Neuronal stem cell (in vitro differentiated cells): ENCODE data around the gene HS2ST1.
"Not testable (repeated sequence)": the region's sequence is repeated elsewhere in the genome, so short reads cannot be mapped to it uniquely, and the experiment has no call there.

Experiments
- DNase-seq: peaks from one replicate; pipeline ENCODE4 v3.0.0-alpha.2; 2013; ENCODE audit warnings: low spot score
- H2AFZ ChIP-seq: one replicate; pipeline ENCODE4 v1.6.1; 2013; ENCODE audit warnings: mild to moderate bottlenecking, low read length, inconsistent platforms
- H2AK5ac ChIP-seq: 2 replicates; pipeline ENCODE4 v1.6.1; 2013; ENCODE audit warnings: low read depth, mild to moderate bottlenecking, inconsistent platforms, low read length, moderate library complexity, mixed read lengths
- H2BK120ac ChIP-seq: 2 replicates; pipeline ENCODE4 v1.6.1; 2013; ENCODE audit warnings: low read depth, mild to moderate bottlenecking, inconsistent platforms, low read length, moderate library complexity, mixed read lengths
- H2BK12ac ChIP-seq: one replicate; pipeline ENCODE4 v1.6.1; 2013; ENCODE audit warnings: low read length, inconsistent platforms
- H2BK15ac ChIP-seq: 2 replicates; pipeline ENCODE4 v1.6.1; 2013; ENCODE audit warnings: mild to moderate bottlenecking, low read length, inconsistent platforms, mixed read lengths
- H2BK5ac ChIP-seq: one replicate; pipeline ENCODE4 v1.6.1; 2013; ENCODE audit warnings: inconsistent platforms, mild to moderate bottlenecking, low read length, moderate library complexity
- H3K14ac ChIP-seq: one replicate; pipeline ENCODE4 v1.6.1; 2013; ENCODE audit warnings: low read length, inconsistent platforms
- H3K18ac ChIP-seq: 2 replicates; pipeline ENCODE4 v1.6.1; 2013; ENCODE audit warnings: low read length, inconsistent platforms
- H3K23ac ChIP-seq: 2 replicates; pipeline ENCODE4 v1.6.1; 2013; ENCODE audit warnings: low read depth, mild to moderate bottlenecking, mixed read lengths, low read length, inconsistent platforms; ENCODE audit not compliant: poor library complexity
- H3K27ac ChIP-seq: replicated peaks from 3 replicates; pipeline ENCODE4 v1.5.1; 2013; ENCODE audit warnings: low read length, inconsistent platforms
- H3K27me3 ChIP-seq, 3 experiments: 2 replicates each; pipeline ENCODE4 v1.6.1; 2013; ENCODE audit warnings: low read length in 3 of 3, mild to moderate bottlenecking in 2 of 3, inconsistent platforms in 1 of 3, low read depth in 1 of 3, mixed read lengths in 1 of 3, moderate library complexity in 1 of 3; ENCODE audit not compliant: control insufficient read depth in 3 of 3, insufficient read depth in 3 of 3
- H3K36me3 ChIP-seq, 2 donors: replicated peaks in 1 of 2; 2 replicates each; pipeline ENCODE4 v1.6.1; 2013; ENCODE audit warnings: low read length in 2 of 2; ENCODE audit not compliant: control insufficient read depth in 2 of 2, insufficient read depth in 2 of 2
- H3K4ac ChIP-seq: 2 replicates; pipeline ENCODE4 v1.6.1; 2013; ENCODE audit warnings: inconsistent platforms, mild to moderate bottlenecking, low read length, moderate library complexity
- H3K4me1 ChIP-seq, 2 donors: 1 replicate in 1 of 2; 2 replicates in 1 of 2; pipeline ENCODE4 v1.6.1; 2013; ENCODE audit warnings: low read length in 2 of 2, low read depth in 1 of 2; ENCODE audit not compliant: control insufficient read depth in 2 of 2, insufficient read depth in 1 of 2
- H3K4me2 ChIP-seq: one replicate; pipeline ENCODE4 v1.6.1; 2013; ENCODE audit warnings: mild to moderate bottlenecking, low read length, inconsistent platforms; ENCODE audit not compliant: insufficient read depth, poor library complexity, severe bottlenecking
- H3K4me3 ChIP-seq, 2 donors: 2 replicates each; pipeline ENCODE4 v1.5.1; 2013; ENCODE audit warnings: low read length in 2 of 2, mild to moderate bottlenecking in 2 of 2, inconsistent platforms in 1 of 2, moderate library complexity in 1 of 2
- H3K79me1 ChIP-seq: one replicate; pipeline ENCODE4 v1.6.1; 2013; ENCODE audit warnings: low read depth, mild to moderate bottlenecking, inconsistent platforms, low read length, moderate library complexity
- H3K9ac ChIP-seq: one replicate; pipeline ENCODE4 v1.6.1; 2013; ENCODE audit warnings: mild to moderate bottlenecking, low read depth, low read length, inconsistent platforms; ENCODE audit not compliant: poor library complexity
- H3K9me3 ChIP-seq, 2 donors: replicated peaks in 1 of 2; 2 replicates each; pipeline versions ENCODE3 to v1.6.1; 2013; ENCODE audit warnings: low read length in 2 of 2, mild to moderate bottlenecking in 2 of 2, inconsistent platforms in 1 of 2, low read depth in 1 of 2, mixed read lengths in 1 of 2, moderate library complexity in 1 of 2; ENCODE audit not compliant: control insufficient read depth in 2 of 2, insufficient read depth in 1 of 2
- H4K8ac ChIP-seq: one replicate; pipeline ENCODE4 v1.6.1; 2013; ENCODE audit warnings: low read depth, mild to moderate bottlenecking, inconsistent platforms, low read length, moderate library complexity
- H4K91ac ChIP-seq: one replicate; pipeline ENCODE4 v1.6.1; 2013; ENCODE audit warnings: low read length, low read depth, mild to moderate bottlenecking, inconsistent platforms; ENCODE audit not compliant: poor library complexity
- WGBS, 2 donors: extraction: QIAGEN DNeasy Blood & Tissue Kit; methylation state at CpG; one replicate each; pipeline ENCODE4 v1.1.7; 2013; ENCODE audit warnings: missing lambda C conversion rate in 2 of 2, mixed read lengths in 1 of 2; ENCODE audit not compliant: insufficient read length in 2 of 2, insufficient replicate concordance in 1 of 2; ENCODE audit errors: extremely low coverage in 2 of 2; 5-methylcytosine and 5-hydroxymethylcytosine counted together

HS2ST1 gene

DNA sequence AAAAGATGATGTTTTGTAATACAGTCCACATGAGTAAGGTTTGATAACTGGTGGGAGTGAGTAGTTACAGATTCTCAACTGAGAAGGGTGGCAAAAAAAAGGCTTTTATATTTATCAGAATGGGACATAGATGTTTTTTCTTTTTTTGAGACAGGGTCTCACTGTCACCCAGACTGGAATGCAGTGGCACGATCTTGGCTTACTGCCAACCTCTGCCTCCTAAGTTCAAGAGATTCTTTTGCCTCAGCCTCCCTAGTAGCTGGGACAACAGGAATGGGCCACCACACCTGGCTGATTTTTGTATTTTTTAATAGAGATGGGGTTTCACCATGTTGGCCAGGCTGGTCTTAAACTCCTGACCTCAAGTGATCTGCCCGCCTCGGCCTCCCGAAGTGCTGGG is 113.1 kb downstream of the HS2ST1 start:
- not testable (repeated sequence) for H3K27me3 ChIP-seq, H4K8ac ChIP-seq, H2BK12ac ChIP-seq, H4K91ac ChIP-seq, H3K36me3 ChIP-seq, H3K14ac ChIP-seq, H3K4me2 ChIP-seq, DNase-seq, H3K4ac ChIP-seq, H3K4me1 ChIP-seq, H3K18ac ChIP-seq, H3K27ac ChIP-seq, H2BK15ac ChIP-seq, H2AFZ ChIP-seq, H3K23ac ChIP-seq, H2BK120ac ChIP-seq, H2AK5ac ChIP-seq, H2BK5ac ChIP-seq, H3K4me3 ChIP-seq, H3K9ac ChIP-seq, H3K9me3 ChIP-seq, H3K79me1 ChIP-seq
- no CpG with 5 or more reads among the region's 4 CpGs for WGBS, 2 donors

DNA sequence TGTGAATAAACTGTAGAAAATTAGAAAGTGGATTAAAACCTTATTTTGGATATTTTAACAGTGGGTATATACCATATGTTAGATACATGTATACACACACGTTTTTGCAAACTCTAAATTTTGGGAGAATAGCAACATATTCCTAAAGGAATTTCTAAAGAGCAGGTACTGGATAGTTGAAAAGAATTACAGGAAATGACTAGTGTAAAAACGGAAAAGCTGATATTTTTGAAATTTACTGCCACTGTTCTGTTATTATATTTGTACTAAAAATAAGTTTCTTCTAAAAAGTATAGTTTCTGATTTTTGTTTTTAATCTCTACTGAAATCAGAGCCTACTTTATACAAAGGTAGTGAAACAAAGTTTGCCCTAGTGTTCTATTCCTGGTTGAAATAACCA is 114.1 kb downstream of the HS2ST1 start:
- no peak overlapping the region for H3K9ac ChIP-seq
- no CpG with 5 or more reads among the region's 2 CpGs for WGBS, 2 donors

DNA sequence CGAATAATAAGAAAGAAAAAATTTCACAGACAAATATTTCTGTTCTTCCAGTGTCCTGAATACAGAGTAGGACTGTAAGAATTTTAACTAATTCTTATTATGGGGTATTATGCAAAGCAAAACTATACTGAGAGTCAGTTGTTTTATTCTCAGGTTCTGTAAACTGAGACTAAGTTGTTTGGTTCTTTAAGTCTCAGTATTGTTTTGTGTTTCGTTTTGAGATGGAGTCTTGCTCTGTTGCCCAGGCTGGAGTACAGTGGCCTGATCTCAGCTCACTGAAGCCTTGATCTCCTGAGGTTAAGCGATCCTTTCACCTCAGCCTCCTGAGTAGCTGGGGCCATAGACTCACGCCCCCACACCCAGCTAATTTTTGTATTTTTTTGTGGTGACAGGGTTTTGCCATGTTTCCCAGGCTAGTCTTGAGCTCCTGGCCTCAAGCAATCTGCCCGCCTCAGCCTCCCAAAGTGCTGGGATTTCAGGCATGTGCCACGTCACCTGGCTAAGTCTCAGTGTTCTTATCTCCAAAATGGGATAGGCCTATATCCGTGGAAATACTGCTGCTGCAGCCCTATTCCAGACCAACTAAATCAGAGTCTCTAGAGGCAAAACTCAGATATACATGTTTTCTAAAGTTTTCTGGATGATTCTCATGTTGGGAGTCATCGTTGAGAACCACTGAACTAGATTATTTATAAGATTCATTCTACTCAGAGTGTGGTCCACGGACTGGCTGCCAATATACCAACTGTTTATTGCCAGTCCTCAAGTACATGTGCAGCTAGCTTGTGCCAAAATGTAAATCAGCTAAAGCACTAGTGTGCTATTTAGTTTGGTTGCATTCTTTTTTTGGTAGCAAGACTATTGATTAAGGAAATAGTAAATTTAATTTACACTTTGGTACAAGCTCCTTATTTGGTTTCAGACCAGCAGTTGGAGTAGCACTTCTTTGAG is 116.6 kb downstream of the HS2ST1 start:
- Histone ChIP-seq H3K4me1 (no peaks in the 10 kb centered on the region), H4K91ac (no peak overlapping the region), H3K18ac (no peak overlapping the region), H2BK5ac (no peak overlapping the region), H3K27me3 (no peaks in the 10 kb centered on the region), H3K4me2 (no peak overlapping the region), H4K8ac (no peak overlapping the region), H3K4ac (no peak overlapping the region), H3K9ac (no peak overlapping the region), H2AK5ac (no peak overlapping the region), H3K36me3 (no peaks in the 10 kb centered on the region), H2BK12ac (no peak overlapping the region), H2AFZ (no peak overlapping the region), H2BK120ac (no peak overlapping the region), H3K9me3 (peaks cover 0 to 2% of the 10 kb centered on the region in 2 donors), H3K4me3 (no peak overlapping the region), H3K79me1 (peaks cover 3% of the 10 kb centered on the region), H3K27ac (no peak overlapping the region), H3K14ac (no peak overlapping the region), H2BK15ac (no peak overlapping the region), H3K23ac (no peak overlapping the region)
- no peak for DNase-seq
- no CpG with 5 or more reads among the region's 9 CpGs for WGBS, 2 donors

More for the DNA sequence above, 114.1 kb downstream of the HS2ST1 start:
- no peak overlapping the region for H2BK5ac ChIP-seq
- no peak overlapping the region for H3K27ac ChIP-seq
- H3K14ac ChIP-seq: no peak overlapping the region
- no peaks in the 10 kb centered on the region for H3K36me3 ChIP-seq
- H3K4me2 ChIP-seq: no peak overlapping the region
- H3K79me1 ChIP-seq: peaks cover 3% of the 10 kb centered on the region
- H2AFZ ChIP-seq: no peak overlapping the region
- H3K4ac ChIP-seq: no peak overlapping the region
- H2AK5ac ChIP-seq: no peak overlapping the region
- H2BK15ac ChIP-seq: no peak overlapping the region
- no peak overlapping the region for H2BK120ac ChIP-seq
- H3K4me1 ChIP-seq: no peaks in the 10 kb centered on the region
- H2BK12ac ChIP-seq: no peak overlapping the region
- H3K27me3 ChIP-seq: no peaks in the 10 kb centered on the region
- H3K23ac ChIP-seq: no peak overlapping the region
- H3K4me3 ChIP-seq: no peak overlapping the region
- H4K8ac ChIP-seq: no peak overlapping the region
- H4K91ac ChIP-seq: no peak overlapping the region
- H3K9me3 ChIP-seq: peaks cover 0 to 2% of the 10 kb centered on the region in 2 donors
- no peak for DNase-seq
- H3K18ac ChIP-seq: no peak overlapping the region

DNA sequence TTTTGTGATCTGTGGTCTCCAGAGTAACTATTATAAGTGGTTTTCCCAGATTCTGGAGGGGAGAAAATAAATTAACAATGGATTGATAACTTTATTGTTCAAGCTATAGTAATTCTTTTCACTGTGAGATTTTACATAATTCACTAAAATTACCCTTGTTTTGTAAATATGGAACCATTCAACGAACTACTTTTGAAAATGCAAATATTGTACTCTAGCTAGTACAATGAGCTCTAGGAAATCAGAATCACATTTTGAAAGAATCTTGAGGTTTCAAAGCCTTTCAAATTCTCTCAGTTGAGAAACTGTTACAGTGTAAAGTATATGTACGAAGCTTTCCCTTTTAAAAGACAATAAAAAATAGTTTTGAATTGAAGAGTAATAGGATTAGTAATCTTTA is 119.9 kb downstream of the HS2ST1 start:
- Histone ChIP-seq H4K8ac (no peak overlapping the region), H3K18ac (no peak overlapping the region), H3K36me3 (no peaks in the 10 kb centered on the region), H2AK5ac (no peak overlapping the region), H3K23ac (no peak overlapping the region), H3K27me3 (no peaks in the 10 kb centered on the region), H2BK15ac (no peak overlapping the region), H2BK120ac (no peak overlapping the region), H3K4me3 (no peak overlapping the region), H4K91ac (no peak overlapping the region), H2AFZ (no peak overlapping the region), H3K4ac (no peak overlapping the region), H3K9me3 (peaks cover 0 to under 1% of the 10 kb centered on the region in 2 donors), H3K9ac (no peak overlapping the region), H3K4me1 (peaks cover 0 to 1% of the 10 kb centered on the region in 2 donors), H3K4me2 (no peak overlapping the region), H3K79me1 (peaks cover 3% of the 10 kb centered on the region), H2BK12ac (no peak overlapping the region), H3K14ac (no peak overlapping the region), H2BK5ac (no peak overlapping the region), H3K27ac (no peak overlapping the region)
- WGBS, 2 donors: no CpG with 5 or more reads among the region's 2 CpGs
- DNase-seq: no peak
